ENCODE data around the gene PANX3.

- no peak for TF ChIP-seq CTCF (IDR thresholded peaks at IDR 0.05 in 2 of 3, conservative IDR thresholded peaks at IDR 0.05 in 1 of 3; ENCODE audit: insufficient read depth in 2 of 3, low read depth in 1 of 3, low read length in 3 of 3)
- TF ChIP-seq PATZ1 (CRISPR knock-in tag; IDR thresholded peaks at IDR 0.05; ENCODE audit: borderline replicate concordance) = no peak
- TF ChIP-seq PHF8 (IDR thresholded peaks at IDR 0.05; ENCODE audit: borderline replicate concordance, low read length) = no peak
- no peak for TF ChIP-seq MAX (CRISPR knock-in tag; IDR thresholded peaks at IDR 0.05)
- TF ChIP-seq MYBL2 (IDR thresholded peaks at IDR 0.05; ENCODE audit: low read depth) = no peak
- TF ChIP-seq MYBL2 (CRISPR knock-in tag; IDR thresholded peaks at IDR 0.05; ENCODE audit: borderline replicate concordance) = no peak
- no peak for TF ChIP-seq HNRNPH1 (optimal IDR thresholded peaks at IDR 0.05; ENCODE audit: low read depth, low read length)
Observed at GRCh38 chr11:124663861-124664260, 52.6 kb downstream of the PANX3 start.

Measured in K562 (cell line).